Sigmoid colon (tissue), 7 donors: ENCODE measurements around the gene CYTH3. TPM values are rescaled to one million over a fixed set of nuclear protein-coding genes. Genes with fewer than 3 reads are reported as not detected.
A peak's percentile ranks its signal among the peaks of the same experiment; 100 is the strongest.

ENCODE experiments used
- DNase-seq: peaks from one replicate; pipeline ENCODE4 v3.0.0-alpha.2; 2019
- H3K27ac ChIP-seq, 4 donors: fragments of 200-600 bp; sonication (generic); one replicate each; pipeline ENCODE4 v1.5.1; 2016 to 2019; ENCODE audit warnings: mild to moderate bottlenecking in 1 of 4
- H3K27me3 ChIP-seq, 3 donors: fragments of 200-600 bp; sonication (generic); one replicate each; pipeline ENCODE4 v1.5.1; 2019; ENCODE audit warnings: mild to moderate bottlenecking in 1 of 3
- H3K36me3 ChIP-seq, 4 donors: fragments of 200-600 bp; sonication (generic); one replicate each; pipeline ENCODE4 v1.5.1; 2016 to 2019
- H3K4me1 ChIP-seq, 4 donors: fragments of 200-600 bp; sonication (generic); one replicate each; pipeline ENCODE4 v1.5.1; 2017 to 2019
- H3K4me3 ChIP-seq, 4 donors: fragments of 200-600 bp; sonication (generic); one replicate each; pipeline ENCODE4 v1.5.1; 2017 to 2019; ENCODE audit warnings: mild to moderate bottlenecking in 2 of 4, moderate library complexity in 1 of 4
- H3K9me3 ChIP-seq, 4 donors: fragments of 200-600 bp in 3 of 4; sonication (generic) in 3 of 4; one replicate each; pipeline versions ENCODE4 v1.5.1 to v1.6.1; 2013 to 2019
- CTCF ChIP-seq, 4 experiments: fragments of 450-650 bp in 3 of 4; fragments of 200-600 bp in 1 of 4; IDR thresholded peaks; one replicate each; pipeline ENCODE4 v1.5.1; 2016 to 2019; ENCODE audit warnings: antibody characterized with exemption in 4 of 4, mild to moderate bottlenecking in 3 of 4, moderate library complexity in 2 of 4
- EP300 ChIP-seq, 4 donors: sonication (generic); formaldehyde crosslinking; IDR thresholded peaks; one replicate each; pipeline ENCODE4 v1.6.1; 2017; ENCODE audit warnings: antibody characterized with exemption in 4 of 4
- POLR2A ChIP-seq, 2 donors: fragments of 450-650 bp; IDR thresholded peaks; one replicate each; pipeline ENCODE4 v1.6.1; 2016; ENCODE audit warnings: antibody characterized with exemption in 2 of 2, mild to moderate bottlenecking in 2 of 2, moderate library complexity in 2 of 2
- POLR2AphosphoS5 ChIP-seq, 4 donors: sonication (generic); formaldehyde crosslinking; IDR thresholded peaks; one replicate each; pipeline ENCODE4 v1.6.1; 2017; ENCODE audit warnings: antibody characterized with exemption in 4 of 4
- WGBS, 2 donors: extraction: QIAGEN DNeasy Blood & Tissue Kit; methylation state at CpG; one replicate each; pipeline ENCODE4 v1.1.7; 2013; 5-methylcytosine and 5-hydroxymethylcytosine counted together
- intact Hi-C: fragments of 100-400 bp; cut with DNase I; formaldehyde crosslinking; loops from one replicate; pipeline ENCODE4 v1.15.1; 2023
- polyA plus RNA-seq, 3 donors: library from polyadenylated mRNA; stranded (reverse); fragments of 200-250 nt; gene quantifications; one replicate each; pipeline ENCODE4 v1.2.3, GENCODE V29; 2013
- total RNA-seq, 4 donors: library from RNA; depleted of rRNA; stranded (reverse); fragments of >200 nt; gene quantifications; one replicate each; pipeline ENCODE4 v1.1.0, GENCODE V29; 2016
- donor health status: healthy with polysubstance abuse.
- donor health status: Bipolar disorder and iron deficiency.
- donor health status: healthy.

Gene CYTH3
- total and polyA plus RNA-seq, 7 donors = 6.5 to 34.8 (median 27.1) TPM

DNA sequence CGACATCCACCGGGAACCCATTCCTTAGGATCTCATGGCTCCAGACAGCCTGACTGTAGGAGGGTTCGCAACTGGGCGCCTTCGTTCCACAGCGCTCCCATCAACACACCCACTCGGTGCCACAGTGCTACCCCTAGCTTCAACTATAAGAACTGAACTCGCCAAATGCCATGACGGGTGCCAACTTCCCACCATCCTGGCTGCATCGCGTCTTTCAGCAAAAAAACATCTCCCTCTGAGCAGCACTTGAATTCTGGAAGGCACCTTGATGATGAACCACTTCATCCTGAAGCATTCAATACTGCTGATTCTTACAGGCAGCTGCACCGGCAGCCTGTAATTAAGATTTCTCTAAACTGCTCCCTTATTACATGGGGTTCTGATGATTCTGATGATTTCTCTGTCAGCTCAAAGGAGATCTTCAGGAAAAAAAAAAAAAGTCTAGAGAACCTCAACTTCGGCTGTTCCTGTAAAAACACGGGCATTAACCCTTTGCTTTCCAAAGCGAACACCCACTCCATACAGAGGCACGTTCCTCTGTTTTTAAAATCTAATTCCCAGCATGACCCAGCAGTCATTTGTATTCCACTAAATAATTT lies 1.3 kb downstream of the CYTH3 start:
- peak overlapping the region; percentile 77 to 84 (median 78) for H3K27ac ChIP-seq
- intact Hi-C loops = loop anchor here (2.0 to 5.0 kb wide), 3 partner anchors 51 to 166 kb away; no protein-coding TSS in a partner anchor
- no peaks in the 10 kb centered on the region for H3K9me3 ChIP-seq
- TF ChIP-seq CTCF (IDR thresholded peaks at IDR 0.05) (peak in 3 of 4 experiments; percentile 22 to 56 (median 38)), POLR2AphosphoS5 (IDR thresholded peaks at IDR 0.05) (peak in 2 of 4 donors; percentile 6 to 13), EP300 (IDR thresholded peaks at IDR 0.05) (no peak)
- peak overlapping the region; percentile 70 to 98 (median 92) for H3K4me3 ChIP-seq
- no peaks in the 10 kb centered on the region for H3K27me3 ChIP-seq
- 2 to 9% methylated on average over 16 of the region's 16 CpGs for WGBS, 2 donors
- peaks cover 0 to 23% (median 16%) of the 10 kb centered on the region in 4 donors for H3K4me1 ChIP-seq
- no peaks in the 10 kb centered on the region for H3K36me3 ChIP-seq
- DNase-seq = peak; percentile 83

DNA sequence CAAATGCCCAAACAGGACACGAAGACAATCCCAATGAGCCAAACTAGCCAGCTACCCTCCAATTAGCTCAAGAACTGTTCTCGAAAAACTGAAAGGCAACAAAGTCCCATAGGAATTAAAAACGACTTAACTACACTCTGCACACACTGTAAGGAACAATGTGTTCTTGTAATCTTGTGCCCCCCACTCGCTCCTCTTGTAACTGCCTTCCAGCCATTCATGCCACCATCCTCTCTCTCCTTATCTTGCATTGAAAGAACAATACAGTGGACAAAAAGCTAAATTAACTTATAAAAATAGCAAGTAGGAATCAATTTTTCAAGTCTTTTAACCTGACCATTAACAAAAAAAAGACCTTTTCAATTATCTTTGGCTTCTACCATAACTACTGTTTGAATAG lies 2.9 kb downstream of the CYTH3 start:
- Histone ChIP-seq H3K27me3 (no peaks in the 10 kb centered on the region), H3K4me3 (no peak overlapping the region), H3K9me3 (no peaks in the 10 kb centered on the region), H3K27ac (no peak overlapping the region), H3K36me3 (no peaks in the 10 kb centered on the region), H3K4me1 (peaks cover 0 to 23% (median 16%) of the 10 kb centered on the region in 4 donors)
- 72 to 85% methylated on average over 4 of the region's 4 CpGs for WGBS, 2 donors
- DNase-seq = no peak
- intact Hi-C loops = no loop called here
- no peak for TF ChIP-seq EP300 (IDR thresholded peaks at IDR 0.05)
- TF ChIP-seq POLR2A (IDR thresholded peaks at IDR 0.05) = no peak
- no peak for TF ChIP-seq CTCF (IDR thresholded peaks at IDR 0.05)
- TF ChIP-seq POLR2AphosphoS5 (IDR thresholded peaks at IDR 0.05) = no peak

- peaks cover 0 to 23% (median 16%) of the 10 kb centered on the region in 4 donors for H3K4me1 ChIP-seq
- H3K36me3 ChIP-seq = no peaks in the 10 kb centered on the region
- DNase-seq = no peak
- TF ChIP-seq CTCF (IDR thresholded peaks at IDR 0.05) = no peak
- TF ChIP-seq EP300 (IDR thresholded peaks at IDR 0.05) = no peak
- no peak for TF ChIP-seq POLR2AphosphoS5 (IDR thresholded peaks at IDR 0.05)
- no peak for TF ChIP-seq POLR2A (IDR thresholded peaks at IDR 0.05)
- intact Hi-C loops = no loop called here
- no peaks in the 10 kb centered on the region for H3K27me3 ChIP-seq
- no peak overlapping the region for H3K4me3 ChIP-seq
- H3K9me3 ChIP-seq = no peaks in the 10 kb centered on the region
- 69 to 77% methylated on average over 5 of the region's 5 CpGs for WGBS, 2 donors
- H3K27ac ChIP-seq = no peak overlapping the region
These were observed 3.5 kb downstream of the CYTH3 start for GRCh38 chr7:6268907-6269306.

- intact Hi-C loops = no loop called here
- H3K4me1 ChIP-seq = peaks cover 0 to 20% (median 16%) of the 10 kb centered on the region in 4 donors
- WGBS, 2 donors = 72 to 88% methylated on average over 18 of the region's 18 CpGs
- H3K27me3 ChIP-seq = no peaks in the 10 kb centered on the region
- H3K27ac ChIP-seq = no peak overlapping the region
- H3K9me3 ChIP-seq = no peaks in the 10 kb centered on the region
- no peak for TF ChIP-seq POLR2AphosphoS5 (IDR thresholded peaks at IDR 0.05)
- no peak for TF ChIP-seq CTCF (IDR thresholded peaks at IDR 0.05)
- TF ChIP-seq EP300 (IDR thresholded peaks at IDR 0.05) = no peak
- no peaks in the 10 kb centered on the region for H3K36me3 ChIP-seq
- H3K4me3 ChIP-seq = no peak overlapping the region
- no peak for DNase-seq
These were observed 4.2 kb downstream of the CYTH3 start for GRCh38 chr7:6268023-6268900.
